PC-3 (cell line): ENCODE results near the gene CCDC184.

Source experiments
- CTCF ChIP-seq: fragments of 300-600 bp; sonication (generic); conservative IDR thresholded peaks from 2 replicates; pipeline ENCODE4 v1.5.1; 2017; ENCODE audit warnings: antibody characterized with exemption, low read depth, mild to moderate bottlenecking, low read length
- EZH2 ChIP-seq: fragments of 300-600 bp; sonication (generic); IDR thresholded peaks from one replicate; pipeline ENCODE4 v1.6.1; 2017; ENCODE audit warnings: antibody characterized with exemption, mild to moderate bottlenecking, low read length; ENCODE audit not compliant: unreplicated experiment

- TF ChIP-seq CTCF (peak; percentile 87), EZH2 (no peak)
Measured at GRCh38 chr12:48189331-48190125, 6.1 kb downstream of the CCDC184 start.
